ENCODE data around the gene CALD1.
A peak's percentile ranks its signal among the peaks of the same experiment; 100 is the strongest.
"Not testable (repeated sequence)": the region's sequence is repeated elsewhere in the genome, so short reads cannot be mapped to it uniquely, and the experiment has no call there.

CALD1 gene

DNA sequence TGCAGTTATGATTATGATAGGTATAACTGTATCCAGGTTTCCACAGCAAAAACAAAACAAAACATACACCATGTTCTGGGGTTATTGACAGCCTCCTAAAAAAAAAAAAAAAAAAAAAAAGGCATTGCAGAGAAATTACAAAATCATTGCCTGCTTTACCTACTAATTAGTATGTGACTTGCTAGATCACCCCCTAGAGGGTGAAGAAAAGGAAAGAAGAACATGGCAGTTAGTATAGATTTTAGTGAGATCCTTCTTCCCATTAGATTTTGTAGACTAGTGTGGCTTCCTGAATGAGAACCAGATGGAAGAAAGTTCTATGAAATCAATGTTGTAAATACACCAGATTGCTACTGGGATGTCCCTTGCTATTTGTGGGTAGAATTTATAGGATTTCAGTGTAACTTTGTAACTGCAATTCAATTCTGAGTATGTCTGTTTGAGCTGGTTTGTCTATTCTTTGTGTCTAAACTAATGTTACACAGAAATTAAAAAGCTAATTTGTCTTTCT, 182.9 kb downstream of the CALD1 start:
- no peak for DNase-seq

DNA sequence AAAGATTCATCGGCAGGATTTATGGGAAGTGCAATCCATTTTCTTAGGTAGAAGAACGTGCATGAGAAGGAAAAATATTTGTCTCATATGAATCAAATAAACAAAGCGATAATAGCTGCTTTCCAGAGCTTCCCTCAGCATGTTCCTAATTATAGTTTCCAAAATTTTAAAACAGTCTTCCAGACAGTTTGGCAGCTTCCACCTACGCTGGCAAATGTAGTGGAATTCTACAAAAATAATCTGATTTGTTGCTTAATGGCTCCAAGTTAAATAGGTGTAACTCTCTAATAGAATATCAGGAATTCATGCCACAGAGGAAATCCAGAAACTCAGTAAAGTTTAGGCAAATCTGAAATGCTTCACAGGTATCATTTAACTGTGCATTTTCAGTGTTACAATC, 183.6 kb downstream of the CALD1 start:
- no peak for DNase-seq

DNA sequence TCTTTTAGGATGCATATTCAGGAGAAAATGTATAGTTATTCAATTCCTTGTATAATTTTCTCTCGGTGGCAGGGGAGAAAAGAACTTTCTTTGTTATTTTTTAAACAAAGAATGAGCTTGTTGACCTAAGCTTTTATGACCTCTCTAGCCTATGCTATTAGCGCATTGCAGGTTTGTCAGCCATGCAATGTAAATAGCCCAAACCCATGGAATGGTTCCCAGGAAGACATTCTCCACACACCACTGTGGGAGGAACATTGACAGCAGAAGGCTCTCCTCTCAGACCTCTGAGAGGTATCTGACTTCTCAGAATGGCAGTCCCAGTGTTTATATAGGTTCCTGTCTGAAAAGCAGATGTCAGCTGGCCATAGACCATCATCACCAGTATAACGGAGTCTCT, 187.3 kb downstream of the CALD1 start:
- DNase-seq = no peak

DNA sequence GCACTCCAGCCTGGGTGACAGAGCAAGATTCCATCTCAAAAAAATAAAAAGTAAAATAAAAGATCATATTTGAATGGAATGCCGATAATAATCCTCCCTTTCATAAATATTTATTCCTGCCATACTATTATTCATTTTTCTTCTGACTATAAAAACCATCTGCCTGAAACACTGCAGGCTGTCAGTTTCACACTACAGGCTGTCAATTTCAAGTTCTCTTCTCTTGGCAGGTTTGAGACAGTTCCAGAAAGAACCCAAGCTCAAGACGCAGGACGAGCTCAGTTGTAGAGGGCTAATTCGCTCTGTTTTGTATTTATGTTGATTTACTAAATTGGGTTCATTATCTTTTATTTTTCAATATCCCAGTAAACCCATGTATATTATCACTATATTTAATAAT, 188.7 kb downstream of the CALD1 start:
- no peak for DNase-seq

DNA sequence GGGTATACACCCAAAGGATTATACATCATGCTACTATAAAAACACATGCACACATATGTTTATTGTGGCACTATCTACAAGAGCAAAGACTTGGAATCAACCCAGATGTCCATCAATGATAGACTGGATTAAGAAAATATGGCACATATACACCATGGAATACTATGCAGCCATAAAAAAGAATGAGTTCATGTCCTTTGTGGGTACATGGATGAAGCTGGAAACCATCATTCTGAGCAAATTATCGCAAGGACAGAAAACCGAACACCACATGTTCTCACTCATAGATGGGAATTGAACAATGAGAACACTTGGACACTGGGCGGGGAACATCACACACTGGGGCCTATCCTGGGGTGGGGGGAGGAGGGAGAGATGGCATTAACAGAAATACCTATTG, 202.2 kb downstream of the CALD1 start:
- not testable (repeated sequence) for DNase-seq

DNA sequence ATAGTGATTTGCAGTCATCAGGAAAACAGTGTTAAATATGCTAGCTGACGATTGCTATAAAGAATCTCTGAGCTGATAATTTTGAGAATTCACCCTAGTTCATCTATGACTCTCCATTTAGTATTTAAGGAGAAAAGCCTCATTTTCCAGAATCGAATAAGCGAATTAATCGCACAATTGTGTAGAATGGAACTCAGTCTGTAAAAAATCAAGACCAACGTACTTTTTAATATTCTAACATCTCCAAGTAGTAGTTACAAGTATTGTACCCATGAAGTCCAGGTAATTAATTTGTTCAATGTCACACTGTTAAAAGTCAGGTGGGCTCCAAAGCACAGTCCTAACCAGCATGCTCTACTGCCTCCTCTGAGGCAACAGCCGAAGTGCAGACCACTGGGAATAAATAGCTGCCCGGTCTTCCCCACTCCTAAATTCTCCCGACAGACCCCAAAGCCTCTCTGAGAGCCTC, 206.5 kb downstream of the CALD1 start:
- no peak for DNase-seq

DNA sequence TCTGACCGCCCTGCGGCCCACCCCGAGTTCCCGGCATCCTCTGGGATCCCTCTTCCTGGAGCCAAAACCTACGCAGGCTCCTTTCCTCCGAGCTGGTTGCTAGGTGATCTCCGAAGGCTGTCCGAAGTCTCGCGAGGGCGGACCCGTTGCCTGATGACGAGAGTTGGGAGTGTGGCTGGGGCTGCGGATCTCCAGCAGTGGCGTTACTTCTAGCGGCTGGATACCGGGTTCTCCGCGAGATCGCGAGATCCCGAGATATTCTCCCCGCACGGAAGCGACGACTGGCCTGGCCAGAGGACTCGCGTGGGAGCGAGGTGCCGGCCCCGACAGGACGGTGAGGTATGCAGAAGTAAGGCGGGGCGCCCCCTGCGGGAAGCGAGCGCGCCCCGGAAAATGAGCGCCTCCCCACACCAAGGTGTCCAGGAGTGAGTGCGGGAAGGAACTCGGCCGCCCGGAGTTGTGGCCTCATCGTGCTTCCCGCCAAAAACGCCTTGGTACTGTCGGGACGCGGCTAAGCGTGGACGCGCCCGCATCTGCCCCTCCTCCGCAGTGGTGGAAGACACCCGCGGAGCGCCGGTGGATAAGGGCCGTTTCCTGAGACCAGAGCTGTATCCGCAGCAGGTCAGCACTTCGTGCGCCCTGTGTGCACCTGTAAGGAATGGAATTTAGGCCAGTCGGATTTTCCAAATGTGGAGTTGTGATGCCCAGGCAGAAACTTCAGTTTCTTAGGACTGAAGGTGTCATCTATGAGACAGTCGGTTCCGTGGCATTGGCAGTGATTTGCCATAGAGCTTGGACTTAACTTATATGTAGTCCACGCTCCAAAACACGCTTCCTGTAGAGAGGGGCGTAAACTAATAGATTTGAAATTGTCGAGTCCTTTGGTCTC, 207.2 kb downstream of the CALD1 start, which contains the start of gene AGBL3:
AGBL3 (plus strand) TSS at position 146 of the 889 bp plus-strand sequence. CDS start 1,426 bp downstream, outside the sequence.
- DNase-seq = peak; percentile 89

DNA sequence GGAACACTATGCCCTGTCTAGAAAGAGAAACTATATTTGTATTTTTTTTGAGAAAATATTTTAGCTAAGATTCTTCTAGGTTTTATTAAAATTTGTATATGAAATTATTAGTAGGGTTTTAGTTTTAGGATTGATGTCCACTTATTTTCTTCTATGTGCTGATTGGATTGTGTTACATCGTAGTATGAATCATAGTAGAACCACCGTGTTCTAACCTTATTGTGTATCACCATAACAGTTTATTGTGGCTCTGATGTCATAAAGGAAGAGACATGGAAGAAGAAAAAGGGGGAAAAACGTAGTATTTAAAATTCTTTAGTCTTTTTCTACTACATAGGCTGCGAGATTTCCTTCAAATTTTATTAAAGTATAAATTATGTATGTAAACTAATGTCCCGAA, 208.7 kb downstream of the CALD1 start:
- DNase-seq = no peak

DNA sequence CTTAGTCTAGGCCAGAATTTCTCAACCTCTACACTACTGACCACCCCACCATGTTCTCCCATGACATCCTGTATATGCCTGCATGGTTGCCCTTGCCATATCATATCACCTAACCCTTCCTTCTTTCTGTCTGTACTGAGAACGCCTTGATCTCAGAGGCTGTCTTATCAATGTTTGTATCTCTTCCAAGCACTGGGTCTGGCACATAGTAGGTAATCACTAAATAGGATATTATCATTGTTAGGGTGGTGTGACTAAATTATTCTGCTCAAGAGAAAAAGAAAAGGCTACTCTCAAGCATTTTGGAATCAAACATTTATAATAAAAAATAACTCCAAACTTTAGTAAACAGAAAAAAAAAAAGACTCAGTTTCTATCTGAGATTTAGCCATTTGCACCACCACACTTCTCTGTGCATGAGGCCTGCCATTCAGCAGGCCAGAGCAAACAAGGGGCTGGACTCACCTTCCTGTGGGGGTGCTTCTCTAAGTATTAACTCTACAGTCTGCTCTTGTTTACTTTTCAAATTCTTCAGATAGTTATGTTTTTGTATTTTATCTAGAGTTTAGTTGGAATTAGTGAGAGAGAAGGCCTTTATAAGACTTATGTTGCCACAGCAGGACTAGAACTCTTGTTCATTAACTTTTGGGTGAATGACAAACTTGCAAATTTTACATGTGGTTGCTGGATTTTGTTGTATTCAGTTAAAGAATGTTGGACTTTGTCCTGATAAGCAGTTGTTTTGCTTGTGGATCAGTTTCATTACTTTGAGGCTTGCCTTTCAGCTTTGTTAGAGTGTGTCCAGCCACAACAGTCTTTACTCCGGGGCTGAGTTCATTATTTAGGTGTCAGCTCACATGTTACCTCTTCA, 212.3 kb downstream of the CALD1 start:
- DNase-seq = no peak

DNA sequence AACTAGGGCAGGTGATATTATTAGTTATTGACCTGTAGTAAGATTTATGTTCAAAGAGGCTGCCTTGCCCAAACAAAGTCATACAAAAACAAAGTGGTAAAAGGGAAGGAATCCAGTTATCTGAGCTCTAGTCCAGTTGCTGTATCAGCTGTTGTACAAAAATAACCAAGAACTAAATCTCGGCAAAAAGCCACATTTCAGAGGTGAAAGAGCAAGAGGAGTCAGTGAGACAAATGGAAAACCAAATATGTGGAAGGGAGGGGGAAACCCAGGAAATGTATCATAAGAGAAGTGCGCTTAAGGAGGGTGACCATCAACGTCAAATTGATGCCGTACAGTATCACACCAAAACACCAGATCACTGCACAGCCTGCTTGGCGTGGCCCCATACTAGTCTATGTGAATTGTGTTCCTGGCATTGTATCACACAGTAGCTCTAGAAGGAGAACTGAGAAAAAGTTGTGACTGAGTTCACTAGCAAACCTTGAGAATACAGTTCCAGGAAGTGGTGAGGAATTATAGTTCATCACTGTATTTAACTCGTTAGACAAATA, 213.3 kb downstream of the CALD1 start:
- no peak for DNase-seq

DNA sequence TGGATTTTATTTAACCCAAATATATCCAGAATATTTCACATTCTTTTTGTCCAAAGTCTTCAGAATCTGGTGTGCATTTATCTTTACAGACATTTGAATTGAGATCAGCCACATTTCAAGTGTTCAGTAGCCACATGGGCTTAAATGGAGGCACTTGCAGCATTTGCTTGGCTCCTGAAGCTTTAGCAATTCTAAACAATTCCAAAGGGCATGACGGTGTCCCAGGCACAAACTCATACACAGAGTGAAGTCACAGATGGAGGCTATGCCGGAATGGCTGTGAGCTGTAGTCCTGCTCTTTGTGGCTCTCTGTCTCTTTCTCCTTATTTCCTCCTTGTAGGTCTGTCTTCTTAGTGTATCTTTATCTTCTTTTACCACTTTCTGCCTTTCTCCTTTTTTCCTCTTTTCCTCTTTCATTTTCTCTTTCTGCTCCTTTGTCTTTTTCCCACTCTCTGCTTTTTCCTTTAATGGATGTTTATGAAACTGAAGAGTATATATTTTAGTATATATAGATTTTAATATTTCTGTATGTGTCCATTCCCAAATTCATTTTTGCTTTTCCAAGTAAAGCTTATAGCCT, 214.5 kb downstream of the CALD1 start:
- no peak for DNase-seq

DNA sequence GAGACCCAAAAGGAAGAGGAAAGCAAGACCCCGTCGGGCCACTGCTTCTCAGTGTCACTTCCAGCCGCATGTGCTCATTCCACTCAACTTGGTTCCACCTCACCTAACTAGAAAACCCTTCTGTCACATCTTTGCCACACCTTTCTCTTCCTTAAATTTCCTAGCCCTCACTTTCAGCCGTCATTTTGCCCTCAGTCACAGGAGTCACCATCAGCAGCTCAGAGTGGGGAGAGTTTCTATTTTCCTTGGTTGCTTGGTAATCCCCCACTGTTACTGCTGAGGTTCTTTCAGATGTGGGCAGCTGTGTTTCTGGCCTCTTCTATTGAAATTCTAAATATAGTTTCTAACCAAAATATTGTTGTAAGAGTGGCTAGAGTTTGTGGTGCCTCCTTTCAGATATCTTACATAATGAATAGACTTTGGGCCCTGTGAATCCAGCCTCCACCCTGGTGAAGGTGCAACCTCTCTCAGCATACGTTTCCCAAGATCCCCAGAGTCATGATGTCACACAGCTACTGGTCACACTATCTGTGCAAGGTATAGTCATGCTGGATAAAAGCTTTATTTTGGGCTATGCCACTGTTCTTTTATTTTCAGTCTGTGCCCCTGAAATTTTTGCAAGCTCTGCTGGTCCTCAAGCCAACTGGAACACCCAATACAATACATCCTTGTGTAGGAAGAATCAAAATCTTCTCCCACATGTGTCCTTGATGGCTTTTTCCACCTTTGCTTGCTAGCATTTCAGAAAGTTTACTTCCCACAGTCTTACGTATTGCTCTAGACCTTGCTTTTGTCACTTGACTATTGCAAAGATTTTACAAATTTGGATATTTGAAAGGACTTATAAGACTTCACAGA, 216.0 kb downstream of the CALD1 start:
- DNase-seq = no peak

DNA sequence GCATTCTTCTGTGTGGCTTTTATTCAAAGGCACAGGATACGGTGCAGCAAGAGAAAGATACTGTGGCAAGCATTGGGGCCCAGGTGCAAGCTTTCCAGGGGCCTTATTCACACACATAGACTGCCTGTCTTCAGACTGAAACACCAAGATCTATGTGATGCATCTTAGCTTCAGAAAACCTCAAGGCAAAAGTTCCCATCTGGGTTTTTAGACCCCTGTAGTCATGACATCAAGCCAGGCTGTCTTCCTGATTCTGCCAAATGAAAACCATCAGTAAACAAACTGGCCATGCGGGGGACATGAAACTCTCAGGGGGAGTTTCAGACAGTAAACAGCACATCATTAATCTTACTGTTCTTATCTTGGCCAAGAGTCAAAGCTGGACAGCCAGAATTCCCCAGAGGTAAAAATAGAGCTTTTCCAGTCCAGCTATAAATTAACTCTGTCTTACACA, 216.7 kb downstream of the CALD1 start:
- DNase-seq = peak; percentile 12

DNA sequence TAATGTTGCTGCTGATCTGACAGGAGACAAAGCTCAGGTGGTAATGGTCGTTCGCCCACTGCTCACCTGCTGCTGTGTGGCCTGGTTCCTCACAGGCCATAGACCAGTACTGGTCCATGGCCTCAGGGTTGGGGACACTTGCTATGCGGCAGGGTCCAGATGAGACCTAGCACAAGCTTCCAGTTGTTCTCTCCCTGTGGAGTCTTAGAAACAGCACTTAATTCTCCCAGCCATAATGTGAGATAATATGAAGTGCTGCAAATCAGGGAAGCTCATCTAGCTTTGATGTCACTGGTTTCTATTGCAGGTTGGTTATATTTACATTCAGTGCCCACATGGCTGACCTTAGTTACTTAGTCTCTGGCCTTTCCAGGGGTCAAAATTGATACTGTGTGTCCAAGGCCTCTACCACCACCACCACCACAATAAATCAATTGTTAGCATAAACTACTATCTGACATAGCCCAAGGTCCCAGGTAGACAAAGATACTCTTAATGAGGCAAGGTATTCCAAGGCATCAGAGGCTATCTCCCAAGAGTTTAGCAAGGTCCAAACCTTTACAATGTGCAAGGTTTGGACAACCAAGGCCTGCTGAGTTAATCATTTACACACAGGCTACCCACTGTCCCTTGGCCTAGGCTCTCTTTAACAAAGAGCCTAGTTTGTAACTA, 217.9 kb downstream of the CALD1 start:
- DNase-seq = no peak

DNA sequence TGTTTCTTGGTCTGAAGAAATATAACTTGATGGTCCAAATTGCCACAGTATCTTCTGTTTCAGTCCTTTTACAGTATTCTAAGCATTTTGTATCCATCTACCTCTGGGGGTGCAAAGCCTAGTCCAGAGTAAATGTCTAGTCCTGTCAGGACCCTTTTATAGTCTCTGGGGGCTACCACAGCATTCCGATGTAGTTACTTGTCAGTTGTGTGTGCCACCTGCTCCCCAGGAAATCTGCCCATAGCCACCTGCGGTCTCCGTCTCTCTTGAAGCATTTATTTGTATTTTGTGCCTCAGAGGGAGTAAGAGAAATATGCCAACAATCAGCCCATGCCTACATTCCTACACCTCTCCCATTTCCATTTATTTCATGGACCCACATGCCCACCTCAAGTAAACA, 219.7 kb downstream of the CALD1 start:
- DNase-seq = no peak

DNA sequence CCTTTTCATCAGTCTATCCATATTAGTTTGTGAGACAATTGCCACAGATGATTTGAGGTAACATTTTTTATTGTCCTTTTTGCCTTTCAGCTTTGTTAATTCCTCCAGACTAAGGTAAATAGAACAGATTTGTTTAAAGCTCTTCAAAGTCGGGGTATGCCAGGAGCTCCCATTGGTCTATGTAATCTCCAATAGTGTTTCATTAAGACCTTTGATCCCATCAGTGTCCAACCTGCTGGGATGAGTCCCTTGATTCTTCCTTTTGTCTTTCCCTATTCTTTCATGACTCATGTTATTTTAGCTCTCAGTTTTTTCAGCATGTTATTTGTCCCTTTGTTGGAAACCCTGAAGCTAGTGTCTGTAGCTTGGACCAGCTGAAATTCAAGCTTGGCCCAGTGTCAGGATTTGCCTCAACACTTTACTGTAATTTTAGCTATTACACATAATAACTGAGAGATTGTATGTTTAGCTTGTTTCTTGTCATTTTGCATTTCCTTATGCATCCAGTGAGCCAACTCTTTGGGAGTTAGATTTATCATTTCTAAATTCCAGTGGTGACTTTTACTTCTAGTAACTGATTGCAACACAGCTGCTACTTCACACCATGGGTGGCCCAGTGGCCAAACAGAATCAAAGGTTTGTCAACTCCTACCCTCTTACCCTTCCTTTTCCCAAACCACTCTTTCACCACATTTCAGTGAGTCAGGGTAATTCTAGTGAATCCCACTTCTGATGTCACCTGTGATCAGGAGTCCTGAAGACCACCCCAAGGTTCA, 222.1 kb downstream of the CALD1 start:
- no peak for DNase-seq

DNA sequence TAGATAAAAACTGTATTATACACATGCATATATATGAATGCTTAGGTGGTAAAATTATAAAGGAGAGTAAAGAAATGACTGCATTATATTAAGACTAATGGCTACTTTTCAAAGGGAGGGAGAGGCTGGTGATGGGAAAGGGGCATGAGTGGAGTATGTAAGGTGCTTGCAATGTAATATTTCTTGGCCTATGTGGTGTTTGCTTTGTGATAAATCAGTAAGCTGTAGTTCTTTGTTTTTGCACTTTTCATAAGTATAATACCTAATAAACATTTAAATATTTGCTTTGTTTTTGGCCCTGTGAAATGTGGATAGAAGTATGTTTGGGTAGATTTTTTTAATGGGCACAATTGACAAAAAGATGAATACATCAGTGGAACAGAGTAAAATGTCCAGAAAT, 232.8 kb downstream of the CALD1 start:
- DNase-seq = no peak
